COLO668 (cell line): ENCODE results near the gene SLC41A1.
"Not testable (repeated sequence)": the region's sequence is repeated elsewhere in the genome, so short reads cannot be mapped to it uniquely, and the experiment has no call there.

Experiments used
- DNase-seq: peaks from one replicate; lab custom pipeline; 2025; ENCODE audit not compliant: unreplicated experiment; lab: John Stamatoyannopoulos, UW

The SLC41A1 gene

DNA sequence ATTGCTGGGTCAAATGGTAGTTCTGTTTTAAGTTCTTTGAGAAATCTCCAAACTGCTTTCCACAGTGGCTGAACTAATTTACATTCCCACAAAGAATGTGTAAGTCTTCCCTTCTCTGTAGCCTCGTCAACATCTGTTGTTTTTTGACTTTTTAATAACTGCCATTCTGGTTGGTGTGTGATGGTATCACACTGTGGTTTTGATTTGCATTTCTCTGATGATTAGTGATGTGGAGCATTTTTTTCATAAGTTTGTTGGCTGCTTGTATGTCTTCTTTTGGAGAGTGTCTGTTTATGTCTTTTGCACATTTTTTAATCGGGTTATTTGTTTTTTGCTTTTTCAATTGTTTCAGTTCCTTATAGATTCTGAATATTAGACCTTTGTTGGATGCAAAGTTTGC lies 10.3 kb upstream of the SLC41A1 start:
- not testable (repeated sequence) for DNase-seq

DNA sequence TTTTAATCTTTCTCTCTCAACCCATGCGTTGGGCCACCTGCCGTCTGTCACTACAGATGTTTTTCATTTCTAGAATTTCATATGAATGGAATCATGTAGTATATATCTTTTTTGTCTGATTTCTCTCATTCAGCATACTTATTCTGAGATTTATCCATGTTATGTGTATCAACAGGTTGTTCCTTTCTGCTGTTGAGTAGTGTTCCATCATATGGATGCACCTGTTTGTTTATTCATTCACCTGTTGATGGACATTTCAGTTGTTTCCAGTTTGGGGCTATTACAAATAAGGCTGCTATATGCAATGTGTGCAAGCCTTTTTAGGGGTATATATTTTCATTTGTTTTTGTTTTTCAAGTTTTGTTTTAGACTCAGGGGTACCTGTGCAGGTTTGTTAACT lies 9.4 kb upstream of the SLC41A1 start:
- DNase-seq = no peak

DNA sequence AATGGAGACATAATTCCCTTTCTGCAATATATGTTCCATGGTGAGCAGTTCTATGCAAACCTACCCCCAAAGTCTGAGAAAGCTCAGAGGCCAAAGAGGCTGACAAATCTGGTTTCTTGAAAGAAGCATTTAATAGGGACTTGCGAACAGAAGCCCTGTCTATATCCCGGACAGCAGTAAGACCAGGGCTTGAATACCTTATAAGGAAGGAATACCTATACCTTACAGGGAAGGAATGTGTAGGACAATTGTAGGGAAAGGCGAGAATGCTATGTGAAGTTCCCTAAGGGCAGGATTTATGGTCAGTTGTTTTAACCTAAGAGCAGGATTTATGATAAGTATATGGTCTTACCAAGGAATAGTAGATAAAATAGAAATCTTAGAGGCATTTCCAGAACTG lies 5.0 kb upstream of the SLC41A1 start:
- DNase-seq = no peak

DNA sequence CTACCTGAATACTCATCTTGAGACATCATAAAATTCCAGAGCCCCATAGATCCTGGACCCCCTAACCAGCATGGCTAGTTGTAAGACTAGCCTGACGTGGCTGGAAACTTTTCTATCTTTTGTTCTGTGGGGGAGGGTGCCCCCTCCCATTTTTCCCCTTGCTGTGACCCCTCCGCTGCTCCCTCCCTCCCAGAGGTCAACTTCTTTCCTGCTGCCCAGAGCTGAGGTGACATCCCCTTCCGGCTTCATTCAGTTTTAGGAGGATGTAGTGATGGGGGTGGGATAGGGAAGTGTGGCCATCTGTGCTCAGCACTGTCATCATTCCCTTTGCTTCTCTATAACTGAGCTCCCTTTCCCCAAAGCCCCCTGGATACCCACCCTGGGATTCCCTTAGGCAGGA lies 4.4 kb upstream of the SLC41A1 start:
- DNase-seq = no peak

DNA sequence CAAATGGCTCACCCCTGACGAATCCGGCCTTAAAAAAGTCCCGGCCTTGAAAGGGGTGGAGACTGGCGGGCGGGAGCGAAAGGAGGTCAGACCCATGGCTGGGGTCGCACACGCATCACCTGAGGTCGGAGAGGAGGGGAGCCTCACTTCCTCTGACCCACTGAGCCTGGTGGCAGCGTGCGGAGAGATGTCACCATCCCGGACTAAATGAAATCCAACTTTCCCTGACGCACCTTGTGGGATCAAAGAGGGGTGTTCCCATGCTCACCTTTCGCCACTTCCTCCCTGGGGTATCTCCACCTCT lies 709 bp upstream of the SLC41A1 start:
- no peak for DNase-seq

DNA sequence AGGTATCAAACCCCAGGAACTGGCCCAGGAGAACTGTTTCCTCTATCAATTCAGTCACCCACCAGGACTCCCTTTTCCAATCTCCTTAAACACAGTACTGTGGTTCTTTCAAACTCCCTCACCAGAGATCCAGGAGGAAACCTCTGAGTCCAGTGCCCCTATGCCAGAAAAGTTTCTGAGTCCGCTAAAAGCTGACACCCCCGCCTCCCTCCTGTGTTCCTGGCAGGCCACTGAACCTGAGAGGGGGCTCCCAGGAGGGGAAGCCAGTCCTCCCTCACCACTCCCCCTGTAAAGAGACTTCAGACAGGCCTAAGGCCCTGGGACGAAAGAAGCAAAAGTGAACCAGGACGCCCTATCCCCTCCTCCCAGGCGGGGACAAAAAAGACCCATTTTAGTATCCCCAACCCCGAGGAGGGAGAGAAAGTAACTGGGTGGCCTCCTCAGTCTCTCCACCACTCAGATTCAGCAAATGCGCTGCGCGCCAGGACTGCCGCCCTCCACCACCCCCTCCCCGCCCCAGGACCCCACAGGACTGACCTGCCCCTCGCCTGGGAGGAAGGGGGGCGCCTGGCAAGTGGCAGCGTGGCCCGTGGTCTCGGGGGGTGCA lies 624 bp downstream of the SLC41A1 start:
- no peak for DNase-seq

DNA sequence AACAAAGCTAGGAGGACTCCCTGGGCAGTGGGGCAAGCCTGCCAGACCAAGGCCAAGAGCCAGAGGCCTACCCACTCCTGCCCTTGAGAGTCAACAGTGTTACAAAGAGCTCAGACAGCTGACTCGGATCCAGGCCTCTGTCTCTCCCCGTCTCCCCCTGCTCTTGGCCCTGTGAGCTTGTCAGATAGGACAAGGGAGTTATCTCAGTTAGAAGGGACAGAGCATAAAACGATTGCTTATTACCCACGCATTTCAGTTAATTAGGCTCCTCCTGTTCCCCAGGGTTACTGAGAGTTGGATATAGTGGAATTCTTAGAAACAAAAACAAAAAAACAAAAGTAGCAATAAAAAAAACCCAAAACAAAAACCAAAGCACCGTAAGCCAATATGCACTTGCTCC lies 1.3 kb downstream of the SLC41A1 start:
- DNase-seq = no peak

DNA sequence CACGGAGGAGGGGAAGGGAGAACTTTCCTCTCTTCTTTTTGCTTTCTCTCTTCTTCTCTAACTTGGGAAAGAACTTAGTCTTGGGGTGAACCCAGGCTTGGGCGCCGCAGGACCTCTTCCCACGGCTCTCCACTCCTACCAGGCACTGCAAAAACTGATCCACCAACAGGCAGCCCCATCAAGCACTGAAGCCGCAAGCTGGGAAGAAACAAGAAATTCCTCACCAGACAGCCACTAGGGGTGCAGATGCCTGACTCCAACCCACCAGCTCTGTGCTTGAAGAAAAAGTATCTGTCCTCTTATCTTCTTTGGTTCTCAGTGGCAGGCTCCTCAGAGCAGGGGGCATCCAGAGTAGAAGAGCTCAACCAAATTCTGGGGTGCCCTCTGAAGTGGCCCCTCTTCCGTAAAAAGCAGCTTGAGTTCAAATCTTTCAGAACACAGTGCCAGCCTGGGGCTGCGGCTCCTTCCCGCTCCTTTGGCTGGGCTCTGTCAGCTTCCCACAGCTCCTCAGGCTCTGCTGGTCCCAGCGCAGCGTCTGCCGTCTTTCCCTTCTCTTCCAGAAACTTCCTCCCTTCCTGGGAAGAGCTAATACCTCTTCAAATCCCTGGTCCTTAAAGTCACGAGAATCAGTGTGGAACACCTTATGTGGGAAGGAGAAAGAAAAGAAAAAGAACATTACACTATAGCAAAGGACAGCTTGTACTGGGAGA lies 2.4 kb downstream of the SLC41A1 start:
- no peak for DNase-seq

DNA sequence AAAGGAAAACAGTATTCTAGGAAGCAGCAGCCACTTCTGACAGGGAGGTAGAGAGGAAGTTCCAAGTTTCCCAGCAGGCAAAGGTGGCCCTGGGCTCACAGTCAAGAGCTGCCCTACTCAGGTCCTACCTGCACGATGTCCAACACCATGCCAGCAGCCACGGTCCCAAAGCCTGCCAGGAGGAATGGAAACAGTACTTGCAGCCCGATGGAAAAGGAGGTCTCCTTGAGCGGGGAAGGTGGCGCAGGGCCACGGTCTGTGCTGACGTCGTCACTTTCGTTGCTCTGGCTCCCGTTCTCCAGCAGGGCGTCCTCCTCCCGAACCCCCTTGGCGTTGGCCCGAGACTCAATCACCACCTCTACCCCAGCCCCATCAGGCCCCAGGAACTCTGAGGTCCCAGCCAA lies 3.1 kb downstream of the SLC41A1 start:
- DNase-seq = no peak

DNA sequence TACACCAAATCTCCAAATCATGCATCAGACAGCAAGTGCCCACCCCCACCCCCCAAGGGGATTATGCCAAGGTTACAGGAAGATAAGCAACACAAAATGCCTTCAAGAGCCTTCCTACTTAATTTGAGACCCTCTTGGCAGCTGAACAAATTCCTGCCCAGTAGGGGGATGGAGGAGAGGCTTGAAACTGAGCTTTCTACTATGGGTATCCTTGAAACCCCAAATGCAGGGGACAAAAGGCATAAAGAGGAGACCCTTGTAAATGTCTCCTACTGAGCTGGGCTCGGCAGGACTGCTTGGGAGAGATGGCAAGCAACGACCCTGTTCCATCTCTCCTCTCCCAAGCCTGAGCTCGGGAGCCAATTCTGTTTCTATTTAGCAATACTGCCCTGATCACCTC lies 3.5 kb downstream of the SLC41A1 start:
- no peak for DNase-seq

DNA sequence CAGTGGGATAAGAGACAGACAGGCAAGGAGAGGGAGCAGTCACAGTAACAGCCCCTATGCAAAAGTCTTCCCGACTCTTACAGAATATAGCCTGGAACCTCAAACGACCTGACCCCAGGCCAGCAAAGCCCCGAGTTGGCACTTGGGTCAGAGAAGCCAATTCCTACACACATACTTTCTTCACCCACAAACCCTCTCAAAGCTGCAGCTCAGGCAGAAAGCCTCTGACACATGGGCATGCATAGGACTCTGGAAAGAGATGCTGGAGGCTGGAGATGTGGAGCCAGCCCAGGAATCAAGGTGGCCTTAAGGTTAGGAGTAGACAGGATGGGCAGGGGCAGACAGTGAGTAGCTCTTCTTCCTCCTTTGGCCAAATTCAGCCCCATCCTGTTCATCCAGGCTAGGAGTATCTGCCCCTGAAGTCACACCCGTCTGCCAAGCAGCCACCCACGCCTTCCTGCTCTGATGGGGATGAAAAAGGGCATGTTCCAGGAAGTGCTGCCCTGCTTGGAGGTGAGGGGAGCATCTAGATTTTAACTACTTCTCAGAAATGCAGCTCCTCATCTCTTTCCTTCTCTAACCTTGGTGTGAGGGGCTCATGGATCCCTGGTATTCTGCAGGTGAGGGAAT lies 7.8 kb downstream of the SLC41A1 start:
- DNase-seq = no peak

DNA sequence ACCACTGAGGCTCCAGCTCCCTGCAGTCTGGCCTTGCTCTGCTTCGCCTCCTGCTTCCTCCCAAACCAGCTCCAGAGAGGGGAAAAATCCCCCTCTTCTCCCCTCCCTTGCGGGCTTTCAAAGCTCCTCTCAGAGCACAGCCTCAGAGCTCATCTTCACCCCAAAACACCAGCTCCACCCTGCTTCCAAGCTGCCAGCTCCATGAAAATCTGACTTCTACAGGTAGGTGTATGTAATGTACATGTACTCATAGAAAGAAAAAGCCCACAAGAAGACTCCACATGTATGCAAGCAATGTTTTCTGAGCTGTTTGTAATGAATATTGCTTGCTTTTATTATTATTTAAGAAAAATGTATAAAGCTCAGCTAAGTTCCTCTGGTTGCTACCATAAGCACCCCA lies 8.4 kb downstream of the SLC41A1 start:
- DNase-seq = no peak

DNA sequence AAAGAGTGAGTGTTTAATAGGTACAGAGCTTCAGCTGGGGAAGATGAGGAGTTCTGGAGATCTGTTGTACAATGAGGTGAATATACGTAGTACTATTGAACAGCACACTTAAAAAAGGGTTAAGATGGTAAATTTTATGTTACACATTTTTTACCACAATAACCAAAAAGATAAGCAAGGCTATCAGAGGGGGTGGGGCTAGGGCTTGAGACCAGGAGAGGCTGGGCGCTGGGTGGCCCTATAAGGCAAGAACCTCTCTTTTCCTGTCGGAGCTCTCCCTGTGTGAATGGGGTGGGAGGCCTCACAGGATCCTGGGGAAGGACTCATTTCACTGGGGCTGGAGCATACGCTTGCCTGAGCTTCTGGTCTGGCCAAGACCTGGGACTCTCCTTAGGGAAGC lies 9.0 kb downstream of the SLC41A1 start:
- DNase-seq = no peak

DNA sequence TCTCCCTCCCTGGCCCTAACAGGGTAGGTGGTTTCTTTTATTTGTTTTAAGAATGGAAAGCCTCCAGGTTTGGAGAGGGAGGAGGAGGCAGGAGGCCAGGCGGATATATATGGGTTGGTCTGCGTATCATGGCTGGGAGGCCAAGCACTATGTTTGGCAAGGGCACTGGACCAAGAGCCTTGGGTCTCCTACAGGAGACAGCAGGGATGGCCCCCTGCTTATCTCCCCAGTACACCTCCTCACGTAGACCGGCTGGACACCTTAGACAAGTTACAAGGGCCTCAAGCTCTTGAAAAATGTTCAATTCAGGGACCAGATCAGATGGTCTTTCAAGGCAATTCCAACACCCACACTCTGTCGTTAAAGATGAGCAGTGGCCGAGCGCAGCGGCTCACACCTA lies 10.9 kb downstream of the SLC41A1 start:
- no peak for DNase-seq

DNA sequence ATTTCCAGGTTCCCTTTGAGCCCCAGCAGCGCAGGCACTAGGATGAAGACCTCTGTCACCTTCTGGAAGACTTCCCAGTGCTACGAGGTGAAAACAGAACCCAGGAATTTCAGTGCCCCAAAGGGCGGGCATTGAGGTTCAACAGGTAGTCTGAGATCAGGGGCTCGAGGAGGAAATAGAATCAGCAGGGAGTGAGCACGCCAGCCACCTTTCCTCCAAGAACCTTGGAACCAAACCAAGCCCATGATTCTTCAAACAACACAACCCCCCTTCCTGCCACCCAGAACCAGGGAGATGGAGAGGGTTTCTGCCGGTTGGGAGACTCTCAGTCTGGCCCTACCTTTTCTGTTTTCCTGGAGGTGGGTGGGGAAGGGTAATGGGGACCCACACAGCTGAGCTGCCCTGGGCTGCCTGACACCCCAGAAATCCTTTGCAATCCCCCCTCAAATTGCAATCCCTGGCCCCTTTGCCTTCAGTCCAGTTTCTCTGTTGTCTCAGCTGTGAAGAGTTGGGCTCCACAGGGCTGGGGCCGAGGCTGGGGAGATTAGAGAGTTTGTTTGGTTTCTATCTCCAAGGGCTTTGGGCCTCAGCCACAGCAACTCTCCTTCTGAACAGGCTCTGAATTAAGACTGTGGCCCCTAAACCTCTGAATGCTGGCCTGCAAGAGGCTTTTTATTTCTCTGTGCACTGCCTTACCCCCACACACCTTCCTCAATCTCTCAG lies 11.9 kb downstream of the SLC41A1 start:
- no peak for DNase-seq

DNA sequence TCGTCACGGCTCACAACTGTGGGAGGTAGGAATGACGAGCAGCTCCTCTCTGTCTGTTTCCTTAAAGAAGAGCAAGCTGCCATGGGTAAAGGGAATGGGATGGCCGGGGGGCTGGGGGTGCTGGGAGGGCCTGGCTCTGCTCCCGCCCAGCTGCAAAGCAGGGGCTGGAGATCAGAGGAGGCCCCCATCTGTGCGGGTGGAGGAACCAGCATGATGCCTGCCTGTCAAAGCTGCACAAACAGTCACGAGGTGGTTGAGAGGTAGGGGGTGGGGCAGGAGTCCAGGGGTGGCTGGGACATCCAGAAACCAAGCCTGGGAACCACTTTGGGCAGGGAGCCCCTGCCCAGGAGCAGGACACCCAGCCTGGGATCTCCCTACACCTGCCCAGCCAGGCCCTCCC lies 12.6 kb downstream of the SLC41A1 start:
- no peak for DNase-seq

DNA sequence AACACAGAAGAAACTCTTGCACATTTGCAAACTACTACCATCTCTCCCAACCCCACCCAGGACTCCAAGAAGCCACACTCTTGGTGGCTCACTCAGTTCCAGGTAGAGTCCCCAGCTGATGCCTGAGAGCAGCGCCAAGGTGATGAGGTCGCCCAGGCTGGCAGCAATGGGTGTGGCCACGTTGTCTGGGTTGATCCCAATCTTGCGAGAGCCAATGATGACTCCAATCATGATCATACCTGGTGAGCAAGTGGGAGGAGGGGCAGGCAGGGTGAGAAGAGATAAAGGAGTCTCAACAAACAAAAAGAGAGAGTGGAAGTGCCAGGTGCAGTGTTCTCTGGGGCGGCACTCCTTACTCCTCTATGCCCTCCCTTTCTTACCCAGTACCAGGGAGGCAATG lies 14.4 kb downstream of the SLC41A1 start:
- no peak for DNase-seq

DNA sequence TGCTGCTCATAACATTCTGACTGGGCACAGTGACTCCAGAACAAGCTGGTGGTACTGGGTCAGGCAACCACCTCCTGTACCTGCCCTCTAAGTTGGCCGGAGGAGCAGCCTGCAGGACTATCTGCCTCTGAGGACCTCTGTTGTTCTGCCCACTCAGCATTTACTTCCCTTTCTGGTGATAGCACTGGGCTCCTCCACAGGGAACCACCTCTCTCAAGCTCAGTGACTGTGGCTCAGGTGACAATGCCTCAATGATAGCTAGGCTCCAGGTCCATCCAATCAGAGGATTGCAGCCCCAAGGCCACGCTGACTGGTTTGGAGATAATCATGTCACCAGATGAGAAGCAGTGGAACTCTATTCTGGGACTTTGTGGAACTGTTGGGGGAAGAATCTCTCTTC lies 15.8 kb downstream of the SLC41A1 start:
- no peak for DNase-seq

DNA sequence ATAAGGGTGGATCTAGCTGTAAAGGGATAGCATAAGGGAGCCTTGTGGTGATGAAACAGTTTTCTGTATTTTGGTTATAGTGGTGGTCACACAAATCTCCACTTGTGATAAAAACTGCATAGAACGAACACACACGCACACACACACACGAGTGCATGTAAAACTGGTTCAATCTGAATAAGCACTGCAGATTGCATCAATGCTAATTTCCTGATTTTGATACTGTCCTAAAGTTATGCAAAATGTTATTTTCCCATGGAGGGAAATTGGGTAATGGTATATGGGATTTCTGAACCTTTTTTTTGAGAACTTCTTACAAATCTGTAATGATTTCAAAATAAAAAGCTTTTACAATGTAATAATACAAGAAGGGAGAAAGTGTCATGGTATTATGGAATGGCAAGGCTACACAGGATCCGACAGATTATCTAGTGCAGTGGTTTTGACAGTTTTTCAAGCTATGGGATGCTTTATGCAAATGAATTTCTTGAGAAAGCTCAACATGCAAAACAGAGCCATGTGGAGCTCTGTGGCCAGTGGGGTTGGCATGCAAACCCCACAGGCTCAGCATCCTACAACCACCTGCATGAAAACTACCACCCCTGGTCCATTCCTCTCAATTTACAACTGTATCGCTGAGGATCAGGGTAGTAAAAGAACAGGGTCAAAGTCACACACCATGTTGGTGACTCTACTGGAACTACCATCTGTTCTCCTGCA lies 18.8 kb downstream of the SLC41A1 start:
- no peak for DNase-seq

DNA sequence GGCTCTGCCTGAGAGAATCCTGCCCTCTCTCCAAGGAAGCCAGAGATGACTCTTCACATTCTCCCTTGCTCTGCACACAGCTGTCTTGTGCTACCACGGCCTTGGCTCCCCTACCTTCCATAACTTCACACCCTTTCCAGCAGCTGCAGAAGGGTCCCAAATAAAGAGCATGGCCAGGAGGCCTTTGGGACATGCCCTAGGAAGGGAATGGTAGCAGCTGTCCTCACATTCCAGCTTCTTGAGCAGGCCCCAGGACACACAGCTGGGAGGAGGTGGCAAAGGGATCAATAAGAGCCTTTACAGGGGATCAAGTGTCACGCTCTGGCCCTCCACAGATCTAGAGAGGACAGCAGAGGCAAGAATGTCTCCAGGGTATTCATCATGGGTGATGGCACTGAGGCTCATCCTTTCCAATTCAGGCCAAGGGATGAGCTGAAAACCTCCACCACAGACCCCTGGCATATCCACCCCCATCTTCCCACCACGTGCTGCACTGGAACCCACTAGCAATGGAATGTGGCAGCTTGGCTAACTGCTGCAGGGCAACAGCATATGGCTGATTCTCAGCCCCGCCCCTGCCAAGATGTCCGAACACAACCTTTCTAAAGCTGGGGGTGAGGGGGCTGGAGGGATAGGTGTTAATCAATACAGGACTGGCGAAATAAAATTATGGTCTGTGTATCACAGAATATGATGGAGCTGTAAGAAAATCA lies 19.9 kb downstream of the SLC41A1 start:
- no peak for DNase-seq

DNA sequence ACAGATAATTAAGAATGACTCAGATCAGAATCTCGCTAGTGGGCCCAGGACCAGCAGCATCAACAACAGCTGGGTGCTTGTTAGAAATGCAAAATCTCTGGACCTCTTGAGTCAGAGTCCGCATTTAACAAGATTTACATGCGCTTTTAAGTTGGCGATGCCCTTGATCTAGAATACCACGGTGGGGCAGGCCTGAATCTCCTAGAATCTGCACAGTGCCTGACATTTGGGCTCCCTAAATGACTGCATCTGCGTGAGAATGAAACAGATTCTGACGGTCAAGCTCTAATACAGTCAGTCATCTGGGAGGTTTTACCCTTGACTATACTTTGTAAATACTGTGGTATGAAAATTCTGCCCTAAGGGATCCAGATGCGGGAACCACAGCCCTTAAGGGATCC lies 20.5 kb downstream of the SLC41A1 start:
- DNase-seq = no peak
